ENCODE results near the gene EPS15. TPM values are rescaled to one million over a fixed set of nuclear protein-coding genes. Genes with fewer than 3 reads are reported as not detected.
A peak's percentile ranks its signal among the peaks of the same experiment; 100 is the strongest.

Gene EPS15
- total and polyA plus RNA-seq, 12 donors: 31.7 to 180 (median 104) TPM

DNA sequence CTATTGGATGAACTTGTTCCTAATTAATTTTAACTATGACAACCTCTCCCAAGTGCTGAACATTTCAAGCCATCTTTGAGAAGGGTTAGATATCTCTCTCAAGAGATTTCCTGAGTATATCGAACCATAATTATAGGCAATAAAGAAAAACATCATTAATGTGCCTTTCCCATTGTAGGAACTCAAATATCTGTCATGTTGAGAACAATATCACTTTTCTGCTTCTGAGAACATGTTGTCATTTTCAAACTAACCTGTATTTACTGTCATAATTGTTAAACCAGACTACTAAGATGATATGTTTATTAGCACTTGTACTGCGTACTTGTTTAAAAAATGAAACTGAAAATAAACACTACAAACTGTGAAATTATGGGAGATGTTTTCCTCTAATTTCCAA is 4.3 kb downstream of the EPS15 start:
- Histone ChIP-seq H3K36me3 (replicated peaks in 1 of 2) (no peaks in the 10 kb centered on the region), H3K27ac (peak overlapping the region; percentile 31 to 94 (median 74))

DNA sequence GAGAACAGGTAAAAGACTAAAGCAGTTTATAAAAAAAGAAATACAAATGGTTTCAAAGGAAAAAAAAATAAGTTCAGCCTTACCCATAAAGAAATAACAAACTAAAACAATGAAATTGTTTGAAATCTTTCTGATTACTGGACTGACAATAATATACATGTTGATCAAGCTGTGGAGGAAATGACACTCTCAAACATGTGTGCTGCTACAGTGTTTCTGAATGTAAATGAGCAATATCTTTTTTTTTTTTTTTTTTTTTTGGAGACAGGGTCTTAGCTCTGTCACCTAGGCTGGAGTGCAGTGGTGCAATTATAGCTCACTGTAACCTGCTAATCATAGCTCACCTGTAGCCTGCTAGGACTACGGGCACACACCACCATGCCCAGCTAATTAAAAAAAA is 6.5 kb downstream of the EPS15 start:
- Histone ChIP-seq H3K4me3 (no peak overlapping the region), H3K27me3 (no peaks in the 10 kb centered on the region), H3K4me1 (replicated peaks in 1 of 2) (peaks cover 67 to 86% of the 10 kb centered on the region in 2 donors), H3K9me3 (replicated peaks in 1 of 3) (no peaks in the 10 kb centered on the region), H3K27ac (peak overlapping the region in 3 of 5 donors; percentile 7 to 94 (median 89)), H3K36me3 (replicated peaks in 1 of 2) (no peaks in the 10 kb centered on the region)
- DNase-seq: no peak
- intact Hi-C loops (cut with DNase I): no loop called here
- WGBS, 4 donors: 48 to 70% (median 65%) methylated on average over 1 of the region's 1 CpG
- TF ChIP-seq POLR2A (IDR thresholded peaks at IDR 0.05): no peak

More for the DNA sequence above, 4.3 kb downstream of the EPS15 start:
- DNase-seq: no peak
- TF ChIP-seq CTCF (IDR thresholded peaks at IDR 0.05) (no peak), POLR2A (IDR thresholded peaks at IDR 0.05) (no peak)
- intact Hi-C loops (cut with DNase I): no loop called here
- peak overlapping the region in 1 of 4 donors; percentile 97 for H3K4me3 ChIP-seq
- H3K4me1 ChIP-seq (replicated peaks in 1 of 2): peaks cover 59 to 75% of the 10 kb centered on the region in 2 donors
- 9 to 14% (median 12%) methylated on average over 2 of the region's 2 CpGs for WGBS, 4 donors
- no peaks in the 10 kb centered on the region for H3K27me3 ChIP-seq
- H3K9me3 ChIP-seq (replicated peaks in 1 of 3): no peaks in the 10 kb centered on the region

- Histone ChIP-seq H3K36me3 (replicated peaks in 1 of 2) (no peaks in the 10 kb centered on the region), H3K27me3 (no peaks in the 10 kb centered on the region), H3K4me3 (no peak overlapping the region), H3K4me1 (replicated peaks in 1 of 2) (peaks cover 65 to 87% of the 10 kb centered on the region in 2 donors), H3K27ac (peak overlapping the region in 1 of 5 donors; percentile 7), H3K9me3 (replicated peaks in 1 of 3) (no peaks in the 10 kb centered on the region)
- DNase-seq: no peak
- no peak for TF ChIP-seq POLR2A (IDR thresholded peaks at IDR 0.05)
- intact Hi-C loops (cut with DNase I): no loop called here
Measured at GRCh38 chr1:51512120-51512519, 6.9 kb downstream of the EPS15 start.

- 37 to 48% (median 44%) methylated on average over 2 of the region's 2 CpGs for WGBS, 4 donors
- Histone ChIP-seq H3K4me3 (no peak overlapping the region), H3K9me3 (replicated peaks in 1 of 3) (no peaks in the 10 kb centered on the region)
Measured at GRCh38 chr1:51509773-51510172, 9.3 kb downstream of the EPS15 start.

DNA sequence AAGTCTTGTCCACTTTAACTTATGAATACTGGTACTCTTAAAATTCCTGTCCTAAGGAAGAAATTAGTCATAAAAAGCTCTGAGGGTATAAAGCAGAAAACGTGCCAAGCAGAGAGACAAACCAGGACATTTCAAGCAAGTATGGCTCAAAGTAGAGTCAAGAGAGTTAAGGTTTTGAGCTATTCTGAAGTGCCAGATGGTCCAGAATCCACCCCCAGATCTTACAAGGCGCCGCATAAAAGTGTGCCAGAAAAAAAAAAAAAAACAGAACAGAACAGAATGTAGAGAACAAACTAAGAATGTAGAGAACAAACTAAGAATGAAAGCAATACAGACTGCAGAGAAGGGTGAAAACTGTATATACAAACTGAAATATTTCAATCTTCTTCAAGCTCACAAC is 12.5 kb downstream of the EPS15 start:
- Histone ChIP-seq H3K4me1 (replicated peaks in 1 of 2) (peaks cover 26 to 59% of the 10 kb centered on the region in 2 donors), H3K27ac (peak overlapping the region in 3 of 5 donors; percentile 16 to 58 (median 43)), H3K9me3 (replicated peaks in 1 of 3) (no peaks in the 10 kb centered on the region), H3K27me3 (no peaks in the 10 kb centered on the region), H3K4me3 (peak overlapping the region in 1 of 4 donors; percentile 1), H3K36me3 (replicated peaks in 1 of 2) (no peaks in the 10 kb centered on the region)
- TF ChIP-seq POLR2A (IDR thresholded peaks at IDR 0.05) (no peak), CTCF (IDR thresholded peaks at IDR 0.05) (no peak)
- 16 to 29% (median 20%) methylated on average over 3 of the region's 3 CpGs for WGBS, 4 donors
- intact Hi-C loops (cut with DNase I): no loop called here
- DNase-seq: peak in 2 of 7 donors; percentile 24 to 46

More at GRCh38 chr1:51509773-51510172, 9.3 kb downstream of the EPS15 start:
- peaks cover 48 to 86% of the 10 kb centered on the region in 2 donors for H3K4me1 ChIP-seq (replicated peaks in 1 of 2)
- H3K36me3 ChIP-seq (replicated peaks in 1 of 2): no peaks in the 10 kb centered on the region
- no peaks in the 10 kb centered on the region for H3K27me3 ChIP-seq
- TF ChIP-seq POLR2A (IDR thresholded peaks at IDR 0.05): no peak
- TF ChIP-seq CTCF (IDR thresholded peaks at IDR 0.05): no peak
- no peak for DNase-seq
- intact Hi-C loops (cut with DNase I): no loop called here
- H3K27ac ChIP-seq: peak overlapping the region; percentile 10 to 47 (median 44)

Measured in adrenal gland (tissue), 12 donors.